SH-SY5Y (cell line): ENCODE results near the gene RND2.

ENCODE experiments used
- GATA2 ChIP-seq: IDR thresholded peaks from 2 replicates; pipeline ENCODE4 v1.6.1; 2011; ENCODE audit warnings: mild to moderate bottlenecking, low read depth, low read length
- GATA3 ChIP-seq: IDR thresholded peaks from 2 replicates; pipeline ENCODE4 v1.6.1; 2011; ENCODE audit warnings: low read depth, mild to moderate bottlenecking, low read length, moderate library complexity

The RND2 gene

GRCh38 chr17:43018008-43018853 lies 6.8 kb upstream of the RND2 start:
- TF ChIP-seq GATA3 (no peak), GATA2 (no peak)

GRCh38 chr17:43018932-43019331 lies 6.1 kb upstream of the RND2 start:
- TF ChIP-seq GATA2 (no peak), GATA3 (no peak)

GRCh38 chr17:43019418-43019817 lies 5.6 kb upstream of the RND2 start:
- no peak for TF ChIP-seq GATA3
- TF ChIP-seq GATA2, result no peak

GRCh38 chr17:43020030-43020621 lies 4.9 kb upstream of the RND2 start:
- no peak for TF ChIP-seq GATA3
- no peak for TF ChIP-seq GATA2

- no peak for TF ChIP-seq GATA2
- TF ChIP-seq GATA3, result no peak
Observed at GRCh38 chr17:43020789-43021740, 4.0 kb upstream of the RND2 start.

- TF ChIP-seq GATA2 (no peak), GATA3 (no peak)
Observed at GRCh38 chr17:43021741-43022512, 3.1 kb upstream of the RND2 start, which contains the start of gene VAT1. VAT1 (minus strand) TSS chr17:43022385; CDS start chr17:43022322, 63 bp downstream.

DNA sequence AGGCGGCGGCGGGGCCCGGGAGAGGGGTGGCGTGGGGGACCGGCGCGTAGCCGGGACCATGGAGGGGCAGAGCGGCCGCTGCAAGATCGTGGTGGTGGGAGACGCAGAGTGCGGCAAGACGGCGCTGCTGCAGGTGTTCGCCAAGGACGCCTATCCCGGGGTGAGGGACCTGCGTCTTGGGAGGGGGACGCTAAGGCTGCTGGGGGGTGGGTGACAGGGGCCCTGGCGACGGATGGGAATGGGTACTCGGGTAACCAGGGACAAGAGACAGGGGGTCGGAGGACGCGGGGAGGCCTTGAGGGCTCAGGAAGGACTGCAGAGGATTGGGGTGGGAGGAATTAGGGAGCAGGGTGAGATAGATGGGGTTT lies 243 bp downstream of the RND2 start:
- TF ChIP-seq GATA3, result no peak
- no peak for TF ChIP-seq GATA2

GRCh38 chr17:43025766-43026537 lies 921 bp downstream of the RND2 start:
- no peak for TF ChIP-seq GATA3
- TF ChIP-seq GATA2, result no peak

GRCh38 chr17:43026595-43026994 lies 1.6 kb downstream of the RND2 start:
- no peak for TF ChIP-seq GATA3
- no peak for TF ChIP-seq GATA2

GRCh38 chr17:43027091-43028032 lies 2.3 kb downstream of the RND2 start:
- TF ChIP-seq GATA2 (no peak), GATA3 (no peak)

GRCh38 chr17:43028221-43028861 lies 3.3 kb downstream of the RND2 start:
- TF ChIP-seq GATA3, result no peak
- no peak for TF ChIP-seq GATA2

DNA sequence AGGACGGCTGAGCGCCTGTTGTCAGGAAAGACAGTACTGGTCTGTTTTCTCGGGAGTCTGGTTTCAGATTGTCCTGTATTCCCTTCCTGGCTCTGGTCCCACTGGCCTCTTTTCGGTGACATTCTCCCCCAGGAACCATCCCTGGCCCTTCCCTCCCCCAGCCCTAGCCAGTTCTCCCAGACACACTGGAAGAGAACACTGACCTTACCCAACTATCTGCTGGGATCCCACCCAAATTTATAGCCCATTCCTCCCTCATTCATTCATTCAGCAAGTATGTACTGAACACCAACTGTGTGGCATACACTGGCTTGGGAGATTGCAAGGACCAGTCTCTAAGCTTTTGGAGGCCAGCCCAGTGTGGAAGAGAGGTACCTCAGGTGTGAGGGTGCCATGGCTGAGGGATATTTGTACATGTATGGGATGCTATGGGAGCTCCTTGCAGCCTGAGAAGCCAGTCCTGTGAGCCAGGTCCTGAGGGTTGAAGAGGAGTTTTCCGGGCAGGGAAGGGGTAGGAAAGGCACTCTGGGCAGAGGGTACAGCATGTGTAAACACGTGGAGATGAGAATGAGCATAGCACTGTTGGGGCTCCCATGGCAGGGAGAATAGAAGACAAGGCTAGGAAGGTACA lies 5.2 kb downstream of the RND2 start:
- TF ChIP-seq GATA2 (no peak), GATA3 (no peak)

GRCh38 chr17:43031666-43032065 lies 6.6 kb downstream of the RND2 start:
- TF ChIP-seq GATA3 (no peak), GATA2 (no peak)
